Myocyte (in vitro differentiated cells): Measurements from ENCODE around the gene AMOTL2. TPM values are rescaled to one million over a fixed set of nuclear protein-coding genes. Genes with fewer than 3 reads are reported as not detected.

Experiments
- DNase-seq: peaks from one replicate; pipeline ENCODE4 v3.0.0-alpha.2; 2012; ENCODE audit warnings: low read depth
- total RNA-seq: library from RNA; depleted of rRNA; stranded (reverse); fragments of >200 nt; gene quantifications from 2 replicates; pipeline ENCODE4 v1.2.3, GENCODE V29; 2014

The AMOTL2 gene
- total RNA-seq, 1 donor from 2014 or later = 116 TPM

DNA sequence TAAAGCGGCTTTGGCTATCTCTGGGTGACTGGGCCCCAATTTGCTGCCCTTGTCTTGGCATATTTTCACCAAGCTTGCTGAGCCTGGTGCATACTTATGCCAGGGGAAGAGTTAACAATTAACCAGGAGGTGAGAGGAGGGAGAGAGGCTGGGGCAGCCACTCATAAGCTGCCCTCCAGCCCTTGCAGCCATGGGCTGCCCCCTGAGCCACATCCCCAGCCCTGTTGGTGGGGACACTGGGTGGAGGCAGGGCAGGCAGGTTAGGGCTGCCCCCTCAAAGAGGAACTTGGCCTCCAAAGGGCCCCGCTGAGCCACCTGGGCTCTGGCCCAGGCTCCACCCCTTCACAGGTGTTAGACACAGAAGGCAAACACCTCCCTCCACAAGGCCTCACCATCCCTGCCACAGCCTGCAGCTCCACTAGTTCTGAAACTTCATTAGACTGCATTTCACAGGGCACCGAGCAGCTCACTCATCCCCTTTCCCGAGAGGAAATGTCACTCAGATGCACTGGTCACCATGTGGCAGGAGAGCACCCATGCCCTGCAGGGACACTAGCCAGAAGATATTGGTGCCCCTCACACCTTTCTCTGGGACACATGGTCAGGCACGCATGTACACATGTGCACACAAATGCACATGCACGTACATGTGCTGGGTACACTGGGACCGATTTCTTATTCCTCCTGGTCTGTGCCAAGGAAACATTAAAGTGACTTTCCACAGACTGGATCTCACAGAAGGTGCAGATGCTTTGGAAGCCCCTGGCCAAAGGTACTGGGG is 20.2 kb downstream of the AMOTL2 start:
- DNase-seq = no peak

DNA sequence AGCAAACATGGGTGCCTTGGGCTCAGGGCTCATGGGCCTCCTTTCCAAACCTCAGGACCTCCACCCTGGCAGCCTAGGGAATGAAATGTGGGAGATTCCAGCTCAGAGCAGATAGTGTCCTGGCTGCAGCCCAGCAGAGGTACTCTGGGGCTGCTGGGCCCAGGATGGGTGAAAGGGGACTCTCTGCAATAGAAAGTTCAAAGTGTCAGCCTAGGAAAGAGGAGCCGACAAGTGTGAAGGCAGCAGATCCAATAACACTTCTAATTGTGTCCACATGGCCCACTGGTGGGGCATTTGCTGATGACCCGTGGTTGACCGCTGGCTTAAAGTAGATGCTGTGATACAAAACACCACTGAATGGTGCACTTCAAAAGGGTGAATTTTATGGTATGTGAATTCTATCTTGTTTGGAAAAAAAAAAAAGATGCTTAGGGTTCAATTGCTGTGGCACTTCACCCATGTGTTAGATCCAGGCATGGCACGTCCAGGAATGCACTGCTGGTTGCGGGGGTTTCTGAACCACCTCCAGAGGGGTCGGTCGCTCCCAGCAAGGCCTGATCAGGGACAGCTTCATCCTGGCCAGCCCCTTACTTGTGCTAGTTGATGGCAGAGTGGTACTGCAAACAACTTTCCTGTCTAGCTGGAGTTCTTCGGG is 20.9 kb downstream of the AMOTL2 start:
- no peak for DNase-seq

DNA sequence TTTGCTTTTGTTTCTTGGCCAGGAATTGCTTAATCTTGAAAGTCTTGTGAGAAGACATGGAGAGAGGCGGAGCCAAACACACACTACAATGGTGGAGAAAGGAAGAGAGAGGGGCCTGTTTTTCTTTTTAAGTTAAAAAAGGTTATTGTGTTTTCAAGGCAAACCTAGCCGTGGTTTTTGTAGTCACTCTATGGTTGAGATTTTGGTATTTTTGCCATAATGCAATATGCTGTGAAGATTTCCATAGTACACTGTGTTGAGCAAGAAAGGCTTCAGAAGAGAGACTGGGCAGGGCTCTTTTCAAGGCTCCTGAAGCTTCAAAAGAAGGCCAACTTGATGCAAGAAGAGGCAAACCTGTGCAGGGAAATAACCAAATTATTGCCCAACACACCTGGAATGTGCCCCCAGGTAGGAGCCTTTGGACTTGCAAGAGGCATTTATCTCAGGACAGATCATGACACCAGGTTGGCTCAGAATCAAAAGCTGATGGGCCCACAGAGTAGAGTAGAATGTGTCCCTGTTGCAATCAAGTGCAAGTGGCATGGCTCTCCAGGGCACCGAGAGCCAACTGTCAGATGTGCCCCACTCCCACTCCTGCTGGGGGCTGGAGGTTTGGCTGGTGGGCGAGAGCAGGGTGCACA is 22.1 kb downstream of the AMOTL2 start:
- DNase-seq = no peak

DNA sequence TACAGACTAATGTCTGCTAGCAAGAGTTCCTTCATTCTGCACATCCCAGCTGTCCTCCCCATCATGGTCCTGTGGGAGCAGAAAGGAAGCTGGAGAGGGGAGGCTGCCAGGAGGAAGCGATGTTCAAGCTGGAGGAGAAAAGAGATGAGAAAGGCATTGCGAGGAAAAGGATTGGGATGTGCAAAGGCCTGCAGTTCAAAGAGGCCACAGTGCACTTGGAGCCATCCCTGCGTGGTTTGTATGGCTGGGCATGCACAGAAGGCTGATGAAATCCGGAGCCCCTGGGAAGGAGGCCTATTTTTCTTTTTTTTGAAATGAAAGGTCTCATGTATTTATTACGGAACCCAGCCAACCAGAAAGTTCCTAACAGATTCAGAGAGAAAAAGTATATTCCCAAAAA is 22.8 kb downstream of the AMOTL2 start:
- DNase-seq = no peak

DNA sequence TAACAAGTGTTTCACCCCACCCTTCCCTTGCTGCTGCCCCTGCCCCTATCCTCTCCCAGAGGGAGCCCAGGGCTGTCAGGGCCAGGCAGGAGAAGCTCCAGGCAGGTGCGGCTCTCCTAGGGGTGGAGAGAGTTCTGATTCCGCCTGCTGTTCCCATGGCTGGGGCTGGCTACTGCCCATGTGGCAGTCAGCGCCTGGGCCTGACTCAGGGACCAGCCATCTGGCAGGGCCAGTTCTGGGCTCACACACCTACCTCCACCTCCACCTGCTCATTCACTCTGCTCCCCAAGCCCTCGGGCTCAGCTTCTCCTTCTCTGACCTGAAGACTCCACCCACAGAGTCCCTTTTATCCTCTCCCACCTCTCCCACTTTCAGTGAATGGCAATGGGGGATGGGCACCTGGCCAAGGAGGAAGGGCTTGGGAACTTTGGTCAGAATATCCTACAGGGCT is 23.4 kb downstream of the AMOTL2 start:
- DNase-seq = no peak

DNA sequence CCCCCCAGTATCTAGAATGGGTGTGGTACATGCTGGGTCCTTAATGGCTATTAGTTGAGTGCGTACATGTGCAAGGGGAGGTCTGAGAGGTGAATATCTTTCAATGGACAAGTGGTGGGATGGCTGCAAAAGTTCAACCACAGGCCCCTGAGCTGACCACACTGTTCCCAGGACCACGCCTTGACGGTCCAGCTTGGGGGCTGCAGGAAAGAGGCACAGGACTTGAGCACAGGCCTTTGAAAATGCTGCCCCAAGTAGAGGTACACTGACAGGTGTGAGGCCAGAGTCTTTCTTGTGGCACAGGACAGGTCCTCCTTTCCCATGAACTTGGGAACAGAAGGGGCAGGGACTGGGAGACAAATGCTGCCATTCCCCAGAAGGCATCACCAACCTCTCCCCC is 24.0 kb downstream of the AMOTL2 start:
- DNase-seq = no peak

DNA sequence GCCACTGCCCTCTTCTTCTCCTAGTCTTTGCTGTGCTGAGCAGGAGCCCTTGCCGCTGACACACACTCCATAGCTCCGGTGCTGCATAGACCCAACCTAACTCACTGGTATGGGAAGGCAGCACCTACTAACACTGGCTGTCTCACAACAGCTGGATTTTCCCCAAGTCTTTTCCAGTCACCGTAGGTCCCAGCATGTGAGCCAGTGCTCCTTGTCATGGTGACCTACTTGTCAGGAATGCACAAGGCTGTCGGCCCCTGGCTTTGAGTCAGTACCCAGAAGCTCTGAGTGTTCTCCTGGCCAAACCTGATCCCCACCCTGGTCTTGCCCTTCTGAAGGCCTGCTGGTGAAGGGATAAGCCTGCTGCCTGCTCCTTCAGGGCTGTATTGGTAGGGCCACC is 25.7 kb downstream of the AMOTL2 start:
- peak; percentile 60 for DNase-seq

DNA sequence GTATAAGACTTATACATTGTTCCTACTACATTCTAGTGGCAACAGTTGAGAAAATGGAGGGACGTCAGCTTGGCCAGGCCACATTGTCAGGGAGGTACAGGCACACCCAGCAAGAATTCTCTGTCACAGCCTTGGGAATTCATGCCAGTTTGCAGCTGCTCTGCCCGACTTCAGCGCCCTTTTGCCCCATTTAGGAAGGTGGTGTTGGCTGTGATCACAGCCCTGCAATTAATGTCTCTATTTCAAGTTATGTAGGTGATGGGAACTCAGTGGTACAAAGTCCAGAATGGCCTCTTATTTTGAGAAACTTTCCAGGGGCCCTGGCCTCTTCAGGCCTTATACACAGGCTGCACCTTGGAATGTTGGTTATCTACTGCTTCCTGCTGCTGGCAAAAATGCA is 26.7 kb downstream of the AMOTL2 start:
- no peak for DNase-seq

DNA sequence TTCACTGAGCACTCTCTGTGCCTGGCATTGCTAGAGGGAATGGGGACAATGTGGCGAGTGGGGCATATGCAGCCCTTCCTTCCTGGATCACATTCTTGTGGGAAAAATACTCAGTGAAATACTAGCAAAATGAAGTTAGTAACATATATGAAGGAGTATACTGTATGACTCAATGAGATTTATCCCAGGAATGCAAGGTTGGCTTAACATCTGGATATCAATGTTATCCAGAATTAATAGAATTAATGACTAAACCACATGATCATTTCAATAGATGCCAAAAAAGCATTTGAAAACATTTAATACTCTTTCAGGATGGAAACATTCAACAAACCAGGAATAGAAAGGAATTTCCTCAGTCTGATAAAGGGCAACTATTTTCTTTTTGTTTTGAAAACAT is 27.5 kb downstream of the AMOTL2 start:
- DNase-seq = no peak

DNA sequence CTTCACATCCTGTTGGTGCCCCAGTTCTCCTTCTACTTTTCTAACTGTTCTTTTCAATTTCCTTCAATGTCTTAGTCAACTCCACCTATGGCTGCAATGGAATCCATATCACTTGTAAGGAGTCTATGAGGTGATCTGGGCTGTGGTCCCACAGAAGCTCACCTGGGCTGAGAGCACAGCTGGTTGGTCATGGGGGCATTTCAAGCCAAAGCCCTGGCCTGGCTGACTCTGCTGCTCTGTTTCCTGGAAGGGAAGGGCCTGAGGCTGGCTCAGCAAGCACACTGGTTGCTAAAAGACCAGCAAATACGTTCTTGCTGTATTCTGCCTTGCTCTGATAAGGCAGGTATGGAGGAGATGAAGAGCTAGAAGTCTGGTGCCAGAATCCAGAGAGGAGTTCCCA is 29.0 kb downstream of the AMOTL2 start:
- DNase-seq = no peak

DNA sequence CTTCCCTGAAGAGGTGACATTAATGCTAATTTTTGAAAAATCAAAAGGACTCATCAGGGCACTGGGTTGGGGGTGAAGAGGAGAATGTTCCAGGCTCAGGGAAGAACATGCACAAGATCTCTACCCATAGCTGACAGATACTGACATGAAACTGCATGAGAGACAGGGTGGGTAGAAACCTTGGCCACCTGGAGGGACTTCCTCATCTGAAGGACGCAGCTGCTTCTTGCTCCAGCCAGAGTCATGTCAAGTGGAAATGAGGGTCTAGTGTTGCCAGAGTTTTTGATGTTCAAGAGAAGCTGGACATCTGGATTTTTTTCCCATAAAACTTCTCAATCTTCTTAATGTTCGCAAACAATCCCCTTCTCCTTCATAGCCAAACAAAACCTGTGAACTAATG is 29.7 kb downstream of the AMOTL2 start:
- DNase-seq = no peak

DNA sequence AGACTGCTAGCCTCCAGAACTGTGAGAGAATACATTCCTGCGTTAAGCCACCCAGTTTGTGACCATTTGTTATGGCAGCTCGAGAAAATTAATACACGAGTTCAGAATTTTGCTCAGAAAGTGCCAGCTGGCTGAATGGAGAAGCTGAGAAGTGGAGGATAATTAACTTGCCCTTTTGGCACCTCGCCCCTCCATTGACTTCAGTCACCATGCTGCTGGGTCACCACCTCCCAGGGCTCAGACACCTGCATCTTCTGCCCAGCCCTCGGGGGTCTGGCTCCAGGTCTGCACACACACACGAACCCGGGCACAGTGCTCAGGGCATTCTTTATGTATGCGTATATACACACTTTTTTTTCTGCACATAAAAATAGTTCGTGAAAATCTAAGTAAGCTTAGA is 32.0 kb downstream of the AMOTL2 start:
- DNase-seq = no peak

DNA sequence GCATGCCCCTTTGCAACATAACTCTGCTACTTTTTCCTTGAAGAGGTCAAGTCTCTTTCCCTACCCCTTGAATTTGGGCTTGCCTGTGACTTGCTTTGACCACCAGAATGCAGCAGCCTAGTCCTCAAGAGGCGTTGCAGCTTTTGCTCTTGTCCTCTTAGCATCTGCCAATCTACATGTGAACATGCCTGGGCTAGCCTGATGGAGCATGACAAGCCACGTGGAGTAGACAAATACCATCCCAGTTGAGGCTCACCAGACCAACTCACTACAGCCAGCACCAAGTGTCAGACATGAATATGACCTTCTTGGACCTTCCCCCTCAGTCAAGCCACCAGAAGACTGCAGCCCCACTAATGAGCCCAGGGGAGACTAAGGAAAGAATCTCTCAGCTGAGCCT is 32.9 kb downstream of the AMOTL2 start:
- no peak for DNase-seq

DNA sequence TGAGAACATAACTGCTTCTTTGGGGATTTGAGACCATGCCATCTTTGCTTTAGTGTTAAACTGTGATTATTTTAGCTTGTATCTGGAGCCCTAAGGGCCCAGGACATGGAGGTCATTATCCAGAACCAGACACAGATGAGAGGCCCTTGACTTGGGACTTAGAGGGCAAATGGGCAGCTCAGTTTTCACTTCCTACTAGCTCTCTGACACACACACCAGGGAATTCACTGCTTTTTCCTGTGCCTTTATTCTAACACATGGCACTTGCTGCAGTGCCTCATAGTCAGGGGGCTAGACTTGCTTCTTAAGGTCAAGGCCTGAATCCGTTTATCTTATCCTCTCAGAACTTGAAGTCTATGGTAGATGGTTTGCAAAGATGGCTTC is 33.3 kb downstream of the AMOTL2 start:
- DNase-seq = no peak

DNA sequence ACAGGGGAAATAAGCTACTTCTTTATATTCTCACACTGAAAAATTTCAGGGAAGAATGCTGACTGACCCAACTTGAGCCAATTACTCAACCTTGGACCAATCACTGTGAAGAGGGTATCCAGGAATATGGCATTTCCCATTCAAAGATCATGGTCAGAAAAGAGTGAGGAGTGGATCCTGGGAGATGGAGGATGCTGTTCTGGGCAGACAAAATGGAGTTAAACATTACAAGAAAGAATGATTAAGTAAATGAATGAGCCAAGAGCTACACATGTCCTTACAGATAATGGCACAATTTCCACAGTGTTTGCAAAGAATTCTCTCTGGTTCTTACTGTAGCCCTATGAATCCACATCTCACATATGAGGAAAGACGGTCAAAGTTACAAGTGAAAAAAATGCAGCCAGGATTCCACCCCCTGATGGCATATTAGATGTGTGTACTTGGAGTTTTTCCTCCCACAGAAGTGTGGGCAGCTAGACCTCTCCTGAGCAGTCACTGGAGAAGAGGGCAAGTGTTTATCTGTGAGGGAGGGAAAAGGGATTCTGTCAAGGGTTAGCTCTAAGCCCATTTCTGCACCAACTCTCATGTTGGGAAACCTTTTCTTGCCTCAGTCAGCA is 33.8 kb downstream of the AMOTL2 start:
- no peak for DNase-seq

DNA sequence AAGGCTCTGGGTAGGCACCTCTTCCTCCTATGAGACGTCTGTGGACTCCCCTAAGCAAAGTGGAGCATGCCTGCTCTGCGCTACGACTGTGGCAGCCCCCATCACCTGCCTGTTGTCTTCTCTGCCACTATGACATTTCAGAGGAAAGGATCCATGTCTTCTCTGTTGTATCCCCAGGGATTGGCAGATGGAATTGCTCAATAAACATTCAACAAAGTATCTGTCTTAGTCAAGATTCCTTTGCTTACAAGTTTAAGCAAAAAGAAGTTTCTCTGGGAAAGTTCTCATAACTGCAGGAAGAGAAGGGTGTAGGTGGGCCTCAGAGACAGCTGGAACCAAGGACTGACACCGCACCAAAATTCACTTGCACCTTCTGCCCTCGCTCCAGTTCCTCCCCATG is 34.3 kb downstream of the AMOTL2 start:
- DNase-seq = no peak

DNA sequence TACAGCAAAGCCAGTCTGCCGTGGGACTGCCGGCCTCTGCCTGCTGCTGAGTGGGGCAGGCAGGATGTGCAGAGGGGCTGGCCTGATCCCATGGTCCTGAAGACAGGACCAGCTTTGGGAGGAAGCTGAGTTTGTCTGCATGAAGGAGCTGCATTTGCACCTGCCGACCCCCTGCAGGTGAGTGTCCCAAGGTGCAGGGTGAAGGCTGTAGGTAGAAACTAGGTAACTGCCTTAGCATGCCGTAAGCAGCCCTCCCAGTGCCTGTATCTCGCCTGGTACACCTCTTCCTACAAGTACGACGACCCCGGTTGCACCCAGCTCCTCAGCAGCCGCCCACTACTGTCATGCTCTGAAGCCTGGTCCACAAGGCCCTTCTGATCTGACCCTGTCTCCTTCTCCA is 34.9 kb downstream of the AMOTL2 start:
- no peak for DNase-seq

DNA sequence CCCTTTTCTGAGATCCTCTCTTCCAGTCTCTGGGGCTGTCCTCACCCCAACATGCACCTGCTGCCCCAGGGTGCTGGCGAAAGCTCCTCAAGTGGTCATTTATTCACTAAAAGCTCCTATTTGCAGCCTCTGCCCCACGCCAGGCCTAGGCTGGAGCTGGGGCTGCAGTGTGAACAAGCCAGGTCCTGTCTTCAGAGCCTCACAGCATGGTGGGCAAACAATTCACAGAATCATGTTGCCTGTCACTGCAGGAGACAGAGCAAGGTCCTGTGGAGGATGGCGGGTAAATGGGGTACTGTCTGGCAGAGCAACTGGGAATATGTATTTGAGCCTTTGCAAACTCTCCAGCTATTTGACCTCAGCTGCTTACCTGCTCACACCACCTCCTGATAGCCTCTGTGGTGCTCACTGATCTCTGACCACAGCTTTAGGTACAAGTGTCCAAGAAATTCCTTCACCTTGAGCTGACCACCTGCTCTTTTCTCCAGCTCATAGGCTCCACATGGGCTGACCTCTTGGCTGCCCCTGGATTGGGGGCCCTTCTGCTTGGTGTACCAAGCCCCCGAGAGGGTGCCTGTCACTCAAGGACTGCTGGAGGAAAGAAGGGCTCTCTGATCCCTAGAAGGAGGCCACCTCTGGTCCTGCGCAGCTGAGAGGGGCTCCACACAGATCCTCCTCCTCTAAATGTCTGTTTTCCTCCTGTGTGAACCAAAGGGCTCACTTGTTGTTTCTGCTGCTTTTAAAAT is 35.6 kb downstream of the AMOTL2 start:
- no peak for DNase-seq

DNA sequence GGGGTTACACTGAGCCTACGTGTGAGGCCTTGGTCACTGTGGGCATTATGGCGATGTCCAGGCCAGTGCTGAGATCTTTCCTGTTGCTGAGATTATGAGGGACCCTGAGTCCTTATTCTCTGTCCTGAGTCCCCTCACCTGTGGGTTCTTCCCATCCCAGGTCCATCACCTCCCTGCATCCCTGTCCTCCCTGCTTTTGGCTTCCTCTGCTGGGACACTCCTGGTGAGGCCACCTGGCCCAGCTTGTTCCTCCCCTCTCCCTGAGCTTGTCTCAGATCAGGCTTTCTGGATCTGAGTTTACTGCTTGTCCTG is 36.1 kb downstream of the AMOTL2 start:
- DNase-seq = no peak

DNA sequence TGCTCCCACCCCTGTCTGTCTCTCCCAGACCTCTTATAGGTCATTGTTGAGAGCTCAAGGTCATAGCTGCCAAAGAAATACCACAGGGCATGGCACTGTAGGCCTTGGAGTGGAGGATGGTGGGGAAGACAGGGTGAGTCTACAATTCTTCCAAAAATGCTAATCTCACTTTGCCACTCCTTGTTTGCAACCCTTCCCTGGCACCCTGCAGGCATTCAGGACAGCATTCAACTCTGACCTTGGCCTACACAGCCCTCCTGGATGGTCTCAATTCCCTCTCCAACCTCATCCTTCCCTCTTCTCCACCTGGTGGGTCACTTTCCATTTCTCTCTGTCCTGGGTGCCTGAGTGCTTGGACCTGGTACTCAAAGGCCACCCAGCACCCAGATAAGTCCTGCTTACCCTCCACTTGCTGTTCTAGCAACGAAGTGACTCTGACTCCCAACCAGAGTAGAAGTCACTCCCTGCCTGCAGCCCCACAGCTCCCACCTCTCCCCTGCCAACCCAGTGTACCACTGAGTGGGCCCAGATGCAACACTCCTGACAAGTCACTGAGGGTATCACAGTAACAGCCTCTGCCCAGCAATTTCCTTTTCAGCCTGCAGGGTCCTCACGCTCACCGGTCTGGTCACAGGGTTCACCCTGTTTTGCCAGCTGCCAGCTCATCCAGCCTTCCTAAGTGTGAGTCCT is 36.6 kb downstream of the AMOTL2 start:
- no peak for DNase-seq

DNA sequence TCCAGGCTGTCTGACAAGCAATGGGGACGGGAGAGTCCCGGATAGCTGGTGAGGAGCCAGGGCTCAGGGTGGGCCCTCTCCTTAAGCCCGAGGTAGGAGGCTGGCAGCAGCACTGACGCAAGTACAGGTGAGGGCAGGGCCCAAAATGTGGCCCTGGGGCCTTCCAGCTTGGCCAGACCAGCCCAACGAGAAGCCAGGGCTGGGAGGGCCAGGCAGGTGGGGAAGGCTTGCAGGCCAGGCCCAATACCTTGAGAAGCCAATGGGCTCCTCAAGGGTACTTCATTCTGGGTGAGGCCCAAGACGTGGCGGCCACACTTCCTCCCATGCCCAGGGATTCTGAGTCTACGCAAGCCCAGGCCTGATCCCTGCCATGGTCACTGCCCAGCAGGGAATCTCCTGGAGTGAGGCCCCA is 37.2 kb downstream of the AMOTL2 start:
- no peak for DNase-seq
